Activated CD4-positive, alpha-beta T cell treated with anti-CD3 and anti-CD28 coated beads for 24 hours (primary cell): ENCODE results near the gene MAN1A1.

Experiments used
- DNase-seq, 2 donors: peaks; one replicate each; pipeline ENCODE4 v3.0.0-alpha.2; 2020; ENCODE audit warnings: low read depth in 2 of 2

The MAN1A1 gene

DNA sequence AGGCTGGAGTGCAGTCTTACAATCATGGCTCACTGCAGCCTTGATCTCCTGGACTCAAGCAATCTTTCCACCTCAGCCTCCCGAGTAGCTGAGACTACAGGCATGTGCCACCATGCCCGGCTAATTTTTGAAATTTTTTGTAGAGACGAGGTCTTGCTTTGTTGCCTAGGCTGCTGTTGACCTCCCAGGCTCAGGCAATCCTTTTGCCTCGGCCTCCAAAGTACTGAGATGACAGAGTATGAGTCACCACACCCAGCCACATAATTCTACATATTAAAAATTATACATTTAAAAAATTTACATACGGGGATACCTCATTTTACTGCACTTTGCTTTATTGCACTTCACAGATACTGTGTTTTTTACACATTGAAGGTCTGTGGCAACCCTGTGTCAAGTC lies 115.1 kb downstream of the MAN1A1 start:
- no peak for DNase-seq

DNA sequence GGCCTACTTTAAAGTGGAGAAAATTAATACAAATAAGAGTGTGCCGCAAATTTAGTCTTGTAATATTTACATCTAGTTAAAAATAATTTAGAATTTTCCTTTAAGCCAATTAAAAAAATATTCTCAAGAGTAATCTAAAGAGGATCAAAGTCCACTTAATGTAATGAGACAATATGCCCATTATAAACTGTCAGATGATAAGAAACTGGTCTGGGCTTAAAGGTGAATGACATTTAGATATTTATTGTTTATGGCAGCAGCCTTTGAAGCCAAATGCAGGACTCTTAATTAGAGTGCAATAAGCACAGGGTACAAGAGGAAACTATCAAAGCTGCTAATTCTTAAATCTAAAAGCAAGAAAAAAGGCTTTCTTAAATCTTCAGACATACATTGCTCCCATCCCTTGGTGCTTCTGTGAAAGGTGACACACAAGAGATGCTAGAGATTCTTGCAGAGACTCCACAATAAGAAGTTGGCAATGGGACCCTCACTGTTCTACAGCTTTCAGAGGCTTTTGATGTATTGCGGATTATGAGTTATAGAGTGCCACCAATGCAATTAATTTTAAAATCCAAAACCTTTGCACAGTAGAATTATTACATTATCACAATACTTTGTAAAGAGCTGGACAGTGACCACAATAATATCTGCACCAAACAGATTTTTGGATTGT lies 116.1 kb downstream of the MAN1A1 start:
- no peak for DNase-seq

DNA sequence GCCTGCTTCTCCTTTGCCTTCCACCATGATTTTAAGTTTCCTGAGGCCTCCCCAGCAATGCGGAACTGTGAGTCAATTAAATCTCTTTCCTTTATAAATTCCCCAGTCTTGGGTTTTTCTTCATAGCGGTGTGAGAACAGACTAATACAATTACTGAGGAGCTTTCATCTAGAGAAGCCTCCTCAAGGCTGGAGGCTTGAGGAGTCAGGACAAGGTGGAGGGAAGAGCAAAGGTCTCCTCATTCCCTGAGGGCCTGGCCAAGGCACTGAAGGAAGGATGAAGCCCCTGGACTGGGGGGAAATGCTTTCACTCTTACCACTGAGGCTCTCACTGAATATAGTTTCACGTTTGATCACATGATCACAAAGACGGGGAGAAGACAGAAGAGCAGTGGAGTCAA lies 118.2 kb downstream of the MAN1A1 start:
- DNase-seq = no peak

DNA sequence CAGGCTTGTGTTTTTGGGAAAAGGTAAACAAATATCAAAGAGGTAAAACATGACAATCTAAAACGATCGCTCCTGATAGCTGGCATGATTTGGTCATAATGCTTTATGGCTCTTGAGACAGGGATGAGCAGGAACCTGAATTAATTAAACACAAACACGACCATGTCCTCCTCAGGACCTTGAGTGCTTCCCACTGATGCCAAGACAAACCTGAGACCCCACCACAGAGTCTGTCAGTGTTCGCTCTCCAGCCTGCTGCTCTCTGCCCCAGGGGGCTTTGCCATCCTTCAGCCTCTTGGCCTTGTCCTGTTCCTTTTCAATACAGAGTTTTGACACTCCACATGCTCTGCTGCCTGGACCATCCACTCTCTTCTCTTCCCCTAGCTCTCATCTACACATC lies 119.4 kb downstream of the MAN1A1 start:
- no peak for DNase-seq

DNA sequence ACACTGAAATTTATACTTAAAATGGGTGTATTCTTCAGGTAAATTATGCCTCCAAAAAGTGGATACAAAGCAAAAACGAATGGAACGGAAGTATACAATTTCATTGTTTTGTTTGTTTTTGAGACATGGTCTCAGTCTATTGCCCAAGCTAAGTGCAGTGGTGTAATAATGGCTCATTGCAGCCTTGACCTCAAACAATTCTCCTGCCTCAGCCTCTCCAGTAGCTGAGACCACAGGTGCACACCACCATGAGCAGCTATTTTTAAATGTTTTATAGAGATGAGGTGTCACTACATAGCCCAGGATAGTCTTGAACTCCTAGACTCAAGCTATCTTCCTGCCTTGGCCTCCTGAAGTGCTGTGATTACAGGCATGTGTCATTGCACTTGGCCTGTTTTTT lies 122.2 kb downstream of the MAN1A1 start:
- DNase-seq = no peak

DNA sequence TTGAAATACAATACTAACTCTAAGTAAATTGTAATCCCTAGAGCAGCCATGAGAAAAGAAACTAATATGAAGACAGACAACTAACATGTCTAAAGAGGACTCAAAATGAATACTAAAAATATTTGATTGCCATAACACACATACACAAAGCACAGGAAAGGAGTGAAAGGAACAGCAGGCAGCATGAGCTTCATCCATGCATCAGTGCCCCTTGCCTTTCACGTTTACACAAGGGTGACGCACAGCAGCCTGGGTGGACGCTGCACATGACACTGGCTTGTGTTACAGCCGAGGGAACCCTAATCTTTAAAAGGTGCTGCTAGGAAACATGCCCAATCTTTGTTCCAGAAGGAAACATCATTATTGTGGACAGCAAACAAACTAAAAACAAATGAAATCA lies 123.5 kb downstream of the MAN1A1 start:
- no peak for DNase-seq

DNA sequence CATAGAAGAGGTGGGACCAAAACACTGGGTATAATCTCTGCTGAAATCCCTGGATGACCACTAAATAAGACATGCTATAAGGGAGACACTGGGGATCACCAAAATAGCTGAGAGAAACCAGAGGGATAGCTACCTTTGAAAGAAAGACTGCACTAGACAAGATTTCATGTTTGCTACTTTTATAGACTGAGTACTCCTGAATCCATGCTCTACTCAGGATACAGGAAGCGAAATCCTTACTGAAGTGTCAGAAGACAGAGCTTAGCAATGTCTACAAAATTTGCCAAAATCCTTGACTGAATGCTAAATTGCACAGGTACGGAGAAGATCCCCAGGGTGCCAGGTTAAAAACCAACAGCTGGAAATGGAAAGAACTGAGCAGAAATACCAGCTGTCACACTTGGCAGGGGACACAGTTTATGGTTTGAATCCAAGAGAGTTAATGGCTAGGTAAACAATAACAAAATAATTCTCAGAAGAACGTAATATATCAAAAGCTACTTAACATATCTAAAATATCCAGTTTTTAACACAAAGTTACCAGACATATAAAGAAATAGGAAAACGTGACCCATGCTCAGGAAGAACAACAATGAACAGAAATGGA lies 125.4 kb downstream of the MAN1A1 start:
- DNase-seq = no peak

DNA sequence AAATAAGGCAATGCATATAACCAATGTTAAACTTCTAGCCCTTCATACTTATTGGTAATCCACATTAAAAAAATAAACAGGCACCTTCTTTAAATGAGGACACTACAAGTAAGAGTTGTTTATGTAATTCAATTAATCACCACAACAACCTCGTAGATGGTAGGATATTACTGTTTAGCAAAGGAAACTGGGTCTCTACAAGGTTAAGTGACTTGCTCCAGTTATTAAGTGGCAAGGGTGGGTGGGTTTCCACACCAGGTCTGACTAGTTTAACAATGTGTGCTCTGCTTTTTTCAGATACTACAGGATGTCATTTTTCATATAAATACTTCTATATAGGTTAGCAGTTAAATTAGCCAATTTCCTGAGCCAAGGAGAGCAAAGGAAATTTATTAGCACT lies 129.1 kb downstream of the MAN1A1 start:
- no peak for DNase-seq

DNA sequence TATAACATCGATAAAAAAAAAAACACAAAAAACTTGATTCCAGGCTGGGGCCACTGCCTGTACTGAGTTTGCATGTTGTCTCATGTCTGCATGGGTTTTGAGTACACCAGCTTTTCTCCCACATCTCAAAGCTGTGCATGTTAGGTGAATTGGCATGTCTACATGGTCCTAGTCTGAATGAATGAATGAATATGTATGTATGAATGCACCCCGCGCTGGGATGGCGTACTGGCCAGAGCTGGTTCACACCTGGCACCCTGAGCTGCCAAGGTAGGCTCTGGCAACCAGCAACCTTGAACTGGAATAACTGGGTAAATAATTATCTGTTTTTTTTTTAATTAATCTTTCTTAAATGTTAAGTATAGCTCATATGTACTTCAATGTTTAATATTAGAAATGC lies 131.0 kb downstream of the MAN1A1 start:
- no peak for DNase-seq

DNA sequence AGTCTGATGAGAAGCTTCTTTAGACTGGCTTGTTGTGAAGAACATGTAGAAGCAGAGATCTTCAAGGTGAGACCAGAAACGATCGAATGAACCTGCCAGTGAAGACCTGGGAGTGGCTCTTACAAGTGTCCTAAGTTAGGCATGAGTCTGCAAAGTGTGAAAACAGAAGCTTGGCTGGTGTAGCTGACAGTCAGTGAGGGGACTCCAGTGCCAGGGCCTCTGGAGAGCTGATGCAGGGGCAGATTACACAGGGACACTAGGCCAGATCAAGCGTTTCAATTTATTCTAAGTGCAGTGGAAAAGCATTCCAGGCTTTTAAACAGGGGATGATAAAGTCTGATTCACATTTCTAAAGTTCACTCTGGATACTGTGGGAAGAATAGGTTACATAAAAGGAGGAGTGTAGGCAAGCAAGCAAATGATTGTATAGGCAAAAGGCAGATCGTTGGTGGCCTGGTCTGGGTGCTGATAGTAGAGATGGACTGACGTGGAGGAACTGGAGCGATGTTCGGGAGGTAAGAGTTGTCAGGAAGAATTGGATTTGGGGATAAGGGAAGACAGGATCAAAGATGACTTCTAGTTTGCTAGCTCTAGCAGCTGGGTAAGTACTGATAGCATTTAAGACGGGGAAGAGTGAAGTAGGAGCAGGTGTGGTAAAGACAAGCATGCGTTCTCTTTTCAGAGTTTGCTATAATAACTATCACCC lies 133.5 kb downstream of the MAN1A1 start:
- no peak for DNase-seq

DNA sequence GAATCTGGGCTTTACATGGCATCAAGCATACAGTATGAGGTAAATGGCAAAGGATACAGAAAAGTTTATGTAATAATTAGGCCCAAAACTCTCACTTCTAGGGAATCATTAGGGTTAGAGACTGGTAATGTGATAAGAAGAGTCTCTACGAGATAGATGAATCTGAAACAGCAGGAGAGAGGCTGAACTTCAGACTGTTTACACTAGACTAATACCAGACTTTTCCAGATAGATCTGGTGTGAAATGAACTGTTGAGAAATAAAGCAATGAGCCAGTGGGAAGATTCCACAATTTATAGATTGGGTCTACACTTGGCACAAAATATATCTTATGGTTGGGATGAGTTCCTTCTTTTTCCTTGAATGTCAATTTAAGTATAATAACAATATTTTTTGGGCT lies 134.3 kb downstream of the MAN1A1 start:
- DNase-seq = no peak

DNA sequence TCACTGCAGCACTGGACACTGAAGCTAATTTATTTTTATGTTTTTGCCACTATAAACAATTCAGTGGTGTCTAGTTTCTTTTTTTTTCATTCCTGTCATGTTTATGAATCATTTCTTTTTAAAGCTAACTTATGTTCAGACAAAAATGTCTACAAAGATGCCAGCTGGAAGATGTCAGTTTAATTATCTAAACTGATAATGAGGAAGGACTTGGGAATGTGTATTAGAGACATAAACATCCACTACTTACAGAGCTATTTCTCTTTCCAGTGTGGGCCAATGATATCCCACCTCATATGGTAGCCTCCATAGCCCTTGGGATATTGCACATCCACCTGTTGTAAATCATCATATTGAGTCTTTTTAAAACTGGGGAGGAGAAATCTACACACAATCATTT lies 139.0 kb downstream of the MAN1A1 start:
- DNase-seq = no peak

DNA sequence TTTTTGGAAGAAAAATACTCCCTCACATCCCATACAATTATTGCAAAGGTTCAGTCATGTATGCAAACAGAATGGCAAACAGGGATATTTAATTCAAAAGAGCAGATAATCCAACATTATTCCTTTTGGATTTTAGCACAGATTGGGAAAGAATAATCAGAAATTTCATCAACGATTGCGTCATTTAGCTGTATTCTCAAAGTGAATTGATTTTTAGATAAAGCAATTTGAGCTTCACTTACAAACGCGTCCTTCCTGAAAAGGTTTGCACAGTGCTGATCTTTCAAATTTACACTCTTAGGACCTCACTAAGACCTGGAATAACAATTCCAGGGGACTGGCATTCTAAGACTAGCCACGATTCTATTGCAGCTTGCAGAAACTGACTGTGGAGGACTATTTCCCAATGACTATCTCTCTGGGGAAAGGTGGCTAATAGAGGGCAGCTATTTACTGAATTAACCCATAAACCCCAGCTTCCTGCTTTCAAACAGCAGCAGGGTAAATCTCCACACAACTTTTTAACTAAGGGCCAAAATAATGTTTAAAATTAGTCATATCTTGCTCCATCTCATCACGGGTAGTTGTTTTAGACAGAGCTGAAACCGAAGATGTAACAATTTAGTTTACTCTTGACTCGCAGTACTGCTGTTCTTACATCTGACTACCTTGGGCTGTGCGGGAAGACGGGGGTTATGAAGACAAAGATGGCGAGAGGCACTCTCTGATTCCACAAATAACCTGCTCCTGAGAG lies 139.9 kb downstream of the MAN1A1 start:
- no peak for DNase-seq

DNA sequence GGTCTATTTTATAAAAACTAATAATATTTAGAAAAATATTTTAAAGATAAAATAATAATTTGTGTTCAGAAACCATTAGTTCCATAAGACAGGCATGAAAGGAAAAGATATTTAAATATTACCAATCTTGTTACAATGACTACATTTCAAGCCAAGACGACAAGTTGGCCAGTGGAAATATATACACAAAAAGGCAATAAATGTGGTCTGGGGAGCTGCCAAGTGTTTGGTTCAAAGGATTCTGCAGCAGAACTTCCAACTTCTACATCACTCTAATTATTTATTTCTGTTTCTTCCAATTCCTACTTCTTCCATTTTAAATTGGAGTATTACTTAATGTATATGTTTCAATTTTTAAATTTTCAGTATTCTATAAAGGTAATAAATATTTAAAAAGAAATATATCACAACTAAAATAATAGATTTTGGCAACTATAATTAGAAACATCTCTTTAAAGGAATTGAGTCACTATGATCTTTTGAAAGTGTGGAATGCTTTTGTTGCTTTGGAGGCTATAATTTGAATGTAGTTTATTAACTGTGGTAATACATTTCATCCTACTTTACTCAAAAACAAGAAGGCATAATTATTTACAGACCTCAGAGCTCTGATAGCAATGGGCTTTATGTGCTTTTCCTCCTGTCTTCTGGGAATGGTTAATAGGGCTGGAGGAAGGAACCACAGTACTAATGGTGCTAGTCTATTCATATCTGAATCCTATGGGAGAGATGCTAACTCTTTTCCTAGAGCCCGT lies 141.4 kb downstream of the MAN1A1 start:
- no peak for DNase-seq

DNA sequence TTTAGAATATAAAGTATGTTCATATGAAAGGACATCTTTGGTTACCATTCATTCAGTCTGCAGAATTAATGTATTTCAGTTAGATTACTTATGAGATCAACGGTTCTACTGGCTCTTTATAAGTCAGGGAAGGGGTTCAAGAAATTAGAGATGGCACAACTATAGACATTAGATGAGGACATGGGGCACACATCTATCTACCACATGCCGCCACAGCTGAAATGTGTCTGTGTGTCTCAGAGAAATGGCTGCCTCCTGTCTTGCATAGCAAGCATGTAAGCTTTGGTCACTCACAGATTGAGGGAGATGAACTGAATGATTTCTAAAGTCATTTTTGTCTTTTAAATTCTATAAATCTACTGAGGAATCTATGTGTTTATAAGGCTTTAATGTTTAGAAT lies 142.2 kb downstream of the MAN1A1 start:
- DNase-seq = no peak

DNA sequence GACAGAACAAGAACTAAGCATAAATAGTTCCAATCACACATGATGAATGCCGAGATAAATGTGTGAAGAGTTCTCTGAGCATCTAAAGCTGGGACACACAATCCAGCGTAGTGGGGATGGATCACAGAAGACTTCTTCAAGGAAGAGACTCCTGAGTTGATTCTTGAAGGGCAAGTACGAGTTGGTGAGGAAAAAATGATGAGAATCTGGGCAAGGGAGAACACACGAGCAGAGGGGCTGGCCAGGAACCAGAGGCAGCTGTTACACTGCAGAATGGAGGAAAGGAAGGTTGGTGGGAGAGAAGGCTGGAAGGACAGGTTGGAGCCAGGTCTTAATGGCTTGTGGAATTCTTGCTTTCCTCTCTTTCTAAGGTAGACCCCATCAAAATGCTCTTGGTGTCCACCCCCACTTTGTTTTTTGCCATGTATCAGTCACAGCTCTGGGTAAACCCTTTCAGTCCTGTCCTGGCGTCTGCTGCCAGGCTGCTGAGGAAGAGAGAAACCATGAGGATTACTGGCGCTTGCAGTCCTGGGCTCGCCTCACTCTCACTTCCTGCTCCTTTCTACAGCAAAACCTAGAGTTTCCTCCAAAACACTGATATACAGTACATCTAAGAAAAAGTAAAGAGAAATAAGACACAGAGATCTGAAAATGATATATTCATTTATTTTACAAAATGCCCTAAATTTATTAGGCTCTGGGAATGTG lies 143.5 kb downstream of the MAN1A1 start:
- DNase-seq = no peak

DNA sequence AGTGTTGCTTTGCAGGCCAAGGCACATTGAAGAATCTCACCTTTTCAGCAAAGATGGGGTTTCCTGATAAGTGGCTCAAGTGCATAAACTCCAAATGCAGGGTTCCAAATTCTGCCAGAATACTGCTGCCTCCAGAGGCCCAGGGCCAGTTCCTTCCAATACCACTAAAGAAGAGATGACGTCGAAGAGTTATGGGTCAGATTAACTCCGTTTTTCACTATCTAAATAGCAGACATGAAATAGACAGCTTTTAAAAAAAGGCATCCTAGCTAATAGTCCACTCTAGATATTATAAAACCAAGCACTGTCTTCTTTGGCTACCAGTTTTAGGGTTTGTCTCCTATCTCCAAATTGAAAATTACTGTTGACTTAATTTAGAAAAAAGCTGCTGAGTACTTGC lies 144.8 kb downstream of the MAN1A1 start:
- DNase-seq = no peak

DNA sequence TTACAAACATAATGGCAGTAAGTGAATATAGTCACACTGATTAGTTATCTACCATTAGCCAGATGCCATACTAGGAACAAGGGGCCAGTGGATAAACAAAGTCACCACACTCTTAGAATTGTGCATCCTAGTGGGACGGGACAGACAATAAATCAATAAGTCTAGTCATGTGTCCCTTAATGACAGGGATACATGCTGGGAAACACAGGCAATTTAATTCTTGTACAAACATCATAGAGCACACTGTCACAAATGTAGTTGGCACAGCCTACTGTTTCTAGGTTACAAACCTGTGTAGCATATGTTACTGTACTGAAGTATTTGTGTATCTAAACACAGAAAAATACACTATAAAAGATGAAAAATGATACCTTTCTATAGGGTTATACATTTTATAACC lies 148.1 kb downstream of the MAN1A1 start:
- DNase-seq = no peak

DNA sequence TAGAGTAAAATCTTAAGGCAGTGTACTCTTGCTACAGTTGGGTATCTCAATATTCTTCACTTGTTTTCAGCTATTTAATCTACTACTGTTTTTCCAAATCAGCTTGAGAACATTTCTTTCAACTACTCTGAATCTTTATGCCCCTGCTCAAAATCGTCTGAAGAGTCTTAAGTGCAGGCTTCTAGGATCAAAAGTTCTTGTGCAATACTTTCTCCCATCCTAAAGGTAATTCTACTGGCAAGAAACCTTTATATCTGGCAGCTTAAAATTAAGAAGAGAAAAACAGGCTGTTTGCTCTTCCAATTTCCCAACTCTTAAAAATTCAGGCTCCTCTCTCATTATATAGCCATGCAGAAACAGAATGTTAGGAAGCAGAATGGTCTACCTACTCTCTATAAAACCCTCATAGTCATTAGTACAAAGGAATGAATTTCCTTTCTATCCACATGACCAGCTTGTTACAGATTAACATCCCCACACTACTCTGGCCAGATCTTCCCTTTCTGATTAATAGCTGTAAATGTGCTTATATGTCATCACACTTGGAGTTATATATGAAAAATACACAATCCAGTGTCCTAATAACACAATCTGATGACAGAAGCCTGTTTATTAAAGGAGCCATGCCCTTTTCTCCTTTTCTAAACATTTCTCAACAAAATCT lies 148.9 kb downstream of the MAN1A1 start:
- DNase-seq = no peak

DNA sequence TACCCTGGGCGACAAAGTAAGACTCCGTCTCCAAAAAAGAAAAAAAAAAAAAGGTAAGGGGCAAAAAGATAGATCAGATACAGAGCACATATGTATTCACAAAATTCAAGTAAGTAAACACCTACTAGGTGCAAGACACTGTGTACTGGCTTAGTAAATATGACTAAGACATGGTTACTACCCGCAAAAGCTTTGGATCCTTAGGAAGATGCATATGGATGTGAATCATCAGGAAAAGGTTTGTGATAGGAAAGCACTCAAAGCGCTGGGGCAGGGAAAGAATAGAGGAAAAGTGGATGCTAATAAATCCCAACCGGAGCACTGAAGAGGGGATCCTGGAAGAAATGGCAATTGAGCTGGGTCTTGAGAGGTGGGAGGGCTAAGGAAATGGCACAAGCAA lies 152.3 kb downstream of the MAN1A1 start:
- DNase-seq = no peak

DNA sequence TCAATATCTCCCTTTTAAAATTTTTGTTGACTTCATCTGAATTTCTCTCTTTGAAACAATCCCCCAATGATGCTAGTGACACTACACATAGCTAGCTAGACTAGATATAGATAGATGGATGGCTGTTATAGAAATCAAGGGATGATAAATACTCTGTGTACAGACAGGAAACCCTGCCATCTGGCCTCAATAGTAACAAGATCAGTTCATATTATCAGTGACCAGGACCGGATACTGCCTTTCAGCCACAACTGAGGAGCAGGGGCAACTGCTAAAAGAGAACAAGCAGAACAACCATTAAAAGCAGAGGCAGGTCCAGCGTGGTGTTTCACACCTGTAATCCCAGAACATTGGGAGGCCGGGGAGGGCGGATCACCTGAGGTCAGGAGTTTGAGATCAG lies 152.8 kb downstream of the MAN1A1 start:
- no peak for DNase-seq
